DMS114 treated with DMSO at 0.1 percent for 48 hours (cell line): ENCODE measurements around the gene ANK3.

Experiments
- DNase-seq: peaks from one replicate; lab custom pipeline; 2025; ENCODE audit not compliant: unreplicated experiment; lab: John Stamatoyannopoulos, UW

Gene ANK3

DNA sequence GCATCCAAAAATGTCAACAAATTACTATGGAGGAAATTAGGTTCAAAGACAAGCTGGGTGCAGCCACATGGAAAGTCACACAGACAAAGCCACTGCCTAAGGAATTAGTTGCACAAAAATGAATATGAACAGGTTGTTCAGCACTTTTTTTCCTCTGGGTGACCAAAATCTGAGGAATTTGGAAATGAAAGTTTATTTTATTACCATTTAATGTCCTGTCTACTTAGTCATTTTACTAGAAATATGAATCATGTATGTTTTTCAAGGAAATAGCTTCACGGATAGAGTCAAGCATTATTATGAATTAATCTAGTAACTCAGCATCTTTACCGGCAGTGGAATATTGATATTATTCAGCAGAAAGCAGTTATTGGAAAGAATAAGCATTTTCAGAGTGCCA, 106.3 kb downstream of the ANK3 start:
- no peak for DNase-seq

DNA sequence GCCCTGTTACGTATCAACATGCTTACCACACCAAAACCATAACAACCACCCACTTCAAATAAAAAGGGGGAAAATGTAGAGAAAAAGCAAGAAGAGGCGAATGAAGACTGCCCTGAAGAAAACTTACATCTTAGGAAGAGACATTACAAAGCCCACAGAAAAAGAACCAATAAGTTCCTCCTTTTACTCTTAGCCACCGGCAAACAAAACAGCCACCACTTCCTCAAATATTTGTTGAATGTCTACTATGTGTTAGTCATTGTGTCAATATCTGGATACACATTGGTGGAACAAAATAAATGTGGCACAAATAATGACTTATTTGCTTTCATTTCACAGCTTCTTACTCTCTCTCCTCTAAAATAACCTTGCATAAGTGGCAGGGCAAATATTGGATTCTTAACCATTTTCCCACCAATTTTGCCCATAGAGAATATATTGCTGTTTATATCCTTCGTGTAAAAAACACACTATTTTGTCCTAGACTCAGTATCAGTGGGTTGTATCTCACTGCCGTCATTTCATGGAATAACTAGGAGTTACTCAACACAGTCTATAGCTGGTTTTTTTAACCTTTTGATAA, 106.8 kb downstream of the ANK3 start:
- no peak for DNase-seq

DNA sequence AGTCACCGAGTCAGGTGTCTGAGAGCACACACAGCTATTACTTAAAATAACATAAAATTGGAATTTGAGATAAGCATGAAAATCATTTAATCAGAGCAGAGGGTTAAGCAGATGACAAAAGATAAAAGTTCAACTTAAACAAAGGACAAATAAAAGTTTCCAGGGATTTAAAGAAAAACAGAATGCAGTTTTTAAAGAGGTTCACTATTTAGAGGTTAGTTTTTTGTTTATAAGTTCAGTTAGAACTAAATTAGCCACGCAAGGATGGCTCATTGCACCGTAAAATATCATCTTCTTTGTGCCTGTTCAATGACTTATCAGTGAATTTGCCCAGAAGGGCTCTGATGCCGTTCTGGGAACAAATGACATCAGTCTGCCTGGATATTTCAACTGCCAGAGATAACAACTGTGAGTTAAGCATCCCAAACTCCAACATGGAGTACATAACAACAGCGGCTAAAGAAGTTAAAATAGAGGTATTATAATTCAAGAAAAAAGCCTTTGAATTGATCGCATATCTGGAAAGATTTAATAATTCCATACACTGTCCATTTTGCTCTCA, 107.8 kb downstream of the ANK3 start:
- no peak for DNase-seq

DNA sequence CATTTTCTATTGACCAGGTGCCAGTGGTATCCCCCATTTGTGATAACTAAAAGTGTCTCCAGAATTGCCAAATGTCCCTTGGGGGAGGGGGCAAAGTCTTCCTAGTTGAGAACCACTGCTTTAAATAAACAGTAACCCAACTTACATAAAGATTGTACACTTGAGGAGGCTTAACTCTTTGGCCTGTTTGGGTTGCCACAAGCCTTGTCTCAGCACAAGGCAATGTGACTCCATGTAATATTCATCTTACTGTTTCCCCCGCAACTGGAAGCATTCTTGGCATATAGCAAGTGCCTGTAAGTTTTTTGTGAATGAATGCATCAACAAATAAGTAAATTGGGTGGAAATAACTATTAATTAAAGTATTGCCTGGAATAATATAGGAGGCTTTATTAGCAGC, 108.3 kb downstream of the ANK3 start:
- DNase-seq: no peak

DNA sequence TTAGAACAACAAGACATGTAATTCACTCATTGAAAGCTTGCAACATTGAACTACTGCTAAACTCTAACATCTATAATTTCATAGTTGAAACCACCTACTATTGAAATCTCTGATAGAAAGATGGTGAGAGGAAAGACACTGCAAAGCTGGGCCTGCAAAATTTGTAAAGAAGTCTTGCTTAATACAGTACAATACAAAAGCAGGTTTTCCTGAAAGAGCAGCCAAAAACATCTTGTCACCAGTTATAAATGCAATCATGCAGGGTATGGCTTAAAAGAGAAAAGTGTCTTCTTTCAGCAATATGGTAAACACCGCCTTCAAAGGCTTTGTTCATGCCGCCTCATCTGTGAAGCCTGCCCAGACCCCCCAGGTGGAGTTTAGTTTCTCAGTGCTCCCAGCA, 109.2 kb downstream of the ANK3 start:
- no peak for DNase-seq

DNA sequence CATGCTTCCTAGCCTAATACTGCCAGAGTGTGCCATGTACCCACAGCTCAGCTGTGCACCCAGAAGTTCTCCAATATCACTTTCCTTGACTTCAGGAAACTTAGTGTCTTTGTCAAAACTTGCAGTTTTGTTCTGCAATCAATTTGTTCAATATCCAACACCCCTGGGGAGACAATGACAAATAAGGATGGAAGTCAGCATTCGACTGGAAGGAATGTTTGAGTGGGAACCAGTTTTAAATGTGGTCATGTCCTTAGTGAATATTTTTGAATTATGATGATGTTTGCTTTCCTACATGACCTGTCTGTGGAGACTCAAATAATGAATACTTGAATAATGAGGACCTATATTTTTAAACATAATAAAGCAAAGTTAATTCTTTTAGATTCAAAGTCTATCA, 112.0 kb downstream of the ANK3 start:
- DNase-seq: no peak

DNA sequence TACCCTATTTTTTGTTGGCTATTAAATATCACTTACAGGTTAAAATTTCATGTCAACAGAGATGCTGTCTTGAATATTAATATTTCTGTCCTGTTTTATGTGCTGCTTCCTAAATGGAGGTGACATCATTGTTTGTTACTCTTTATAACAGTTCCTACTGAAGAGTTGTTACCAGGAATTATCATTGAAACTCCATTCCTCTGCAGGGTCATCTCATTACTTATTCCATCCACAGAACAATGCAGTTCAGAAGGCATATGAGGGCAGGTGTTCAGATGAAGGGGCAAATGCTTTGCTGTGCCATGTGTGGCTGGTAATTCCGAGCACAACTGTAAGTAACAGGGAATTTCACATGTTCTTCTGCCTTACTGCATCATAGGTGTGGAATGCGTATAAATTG, 113.4 kb downstream of the ANK3 start:
- no peak for DNase-seq

DNA sequence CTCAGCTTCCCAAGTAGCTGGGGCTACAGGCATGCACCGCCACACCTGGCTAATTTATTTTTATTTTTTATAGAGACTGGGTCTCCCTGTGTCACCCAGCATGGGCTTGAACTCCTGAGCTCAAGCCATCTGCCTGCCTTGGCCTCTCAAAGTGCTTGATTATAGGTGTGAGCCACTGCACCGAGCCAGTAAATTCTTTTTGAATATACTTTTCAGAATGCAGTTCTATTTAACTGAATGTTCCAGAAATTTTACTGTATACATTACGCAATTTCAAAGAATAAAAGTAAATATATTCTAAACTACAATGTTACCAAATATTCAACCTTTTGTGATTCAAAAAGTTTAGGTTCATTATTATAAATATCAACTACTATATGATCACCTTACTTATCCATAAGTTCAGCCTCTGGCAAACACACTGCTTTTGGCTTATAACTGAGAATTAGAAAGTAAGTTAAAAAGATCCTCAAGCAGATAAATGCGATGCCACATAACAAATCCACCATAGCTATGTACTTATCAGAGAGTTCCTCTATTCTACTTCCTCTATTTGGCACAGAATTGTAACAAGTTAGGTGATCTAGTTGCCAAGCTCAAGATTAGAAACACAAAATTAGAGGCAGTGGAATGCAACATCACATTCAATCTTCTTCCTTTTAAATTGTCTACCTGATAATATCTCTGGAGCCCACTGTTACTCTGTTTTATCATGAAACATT, 118.2 kb downstream of the ANK3 start:
- no peak for DNase-seq

DNA sequence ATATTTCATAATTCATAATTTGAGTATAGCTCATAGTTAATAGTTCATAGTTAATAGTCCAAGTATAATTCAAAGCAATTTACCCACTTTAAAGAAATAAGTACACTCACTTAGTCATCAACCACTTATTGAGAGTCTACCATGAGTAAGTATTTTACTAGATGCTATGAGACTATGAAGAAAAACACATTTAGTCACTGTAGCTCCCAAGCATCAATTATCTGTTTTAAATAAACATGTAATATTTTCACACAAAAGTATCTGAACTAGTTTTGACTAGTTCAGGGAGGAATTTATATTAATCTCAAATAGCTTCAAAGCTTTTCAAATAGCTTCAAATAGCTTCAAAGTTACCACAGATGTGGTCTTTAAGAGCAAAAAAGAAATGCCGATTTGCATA, 119.2 kb downstream of the ANK3 start:
- DNase-seq: no peak

DNA sequence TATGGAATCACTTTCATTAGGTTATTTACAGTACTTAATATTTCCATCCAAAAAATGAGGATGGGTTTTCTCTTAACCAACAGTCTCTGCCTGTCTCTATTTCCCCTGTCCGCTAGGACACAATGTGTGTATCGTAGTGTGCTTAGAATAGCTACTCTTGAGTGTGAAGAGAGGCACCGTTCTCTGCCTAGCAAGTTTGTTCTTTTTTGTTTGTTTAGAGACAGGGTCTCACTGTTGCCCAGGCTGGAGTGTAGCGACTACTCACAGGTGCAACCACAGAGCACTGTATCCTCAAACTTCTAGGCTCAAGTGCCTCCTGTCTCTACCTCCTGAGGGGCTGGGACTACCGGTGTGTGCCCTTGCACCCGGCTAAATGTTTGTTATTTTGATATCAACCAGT, 121.9 kb downstream of the ANK3 start:
- DNase-seq: no peak

DNA sequence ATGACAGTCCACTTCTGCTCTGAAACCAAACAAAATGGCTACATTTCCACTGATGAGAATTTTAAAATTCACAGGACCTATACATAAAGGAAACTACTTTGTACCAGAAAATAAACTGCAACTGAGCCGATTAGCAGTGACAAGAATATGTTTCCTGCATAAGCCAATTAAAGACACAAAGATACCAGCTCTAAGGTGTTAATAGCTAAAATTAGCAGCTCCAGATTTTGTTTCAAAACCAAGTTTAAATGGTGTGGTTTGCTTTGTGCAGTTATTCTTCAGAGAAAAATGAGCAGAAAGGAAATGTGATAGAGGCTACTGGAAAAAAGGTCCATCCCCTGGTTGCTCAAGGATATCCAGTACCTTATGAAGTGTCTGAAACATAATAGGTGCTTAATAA, 123.2 kb downstream of the ANK3 start:
- no peak for DNase-seq

DNA sequence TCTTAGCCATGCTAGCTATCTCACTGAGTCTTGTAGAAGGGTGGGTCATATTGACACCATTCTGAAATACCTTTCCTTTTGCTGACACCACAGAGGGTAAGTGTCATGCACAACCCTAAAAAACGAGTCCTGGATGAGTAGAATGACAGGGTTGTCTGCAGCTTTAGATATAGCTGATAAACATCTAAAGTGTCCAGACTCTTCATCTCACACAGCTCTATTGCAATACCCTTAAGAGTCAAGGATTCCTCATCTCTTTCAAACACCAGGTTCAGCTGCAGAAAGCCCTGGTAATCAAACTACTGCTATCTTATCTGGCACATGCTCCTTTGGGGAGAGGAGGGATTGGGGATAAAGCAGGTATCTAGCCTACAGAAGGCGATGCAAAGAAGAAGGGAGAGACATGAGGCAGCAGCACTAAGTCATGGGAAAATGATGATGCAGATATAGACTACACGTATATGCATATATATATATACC, 127.0 kb downstream of the ANK3 start:
- no peak for DNase-seq

DNA sequence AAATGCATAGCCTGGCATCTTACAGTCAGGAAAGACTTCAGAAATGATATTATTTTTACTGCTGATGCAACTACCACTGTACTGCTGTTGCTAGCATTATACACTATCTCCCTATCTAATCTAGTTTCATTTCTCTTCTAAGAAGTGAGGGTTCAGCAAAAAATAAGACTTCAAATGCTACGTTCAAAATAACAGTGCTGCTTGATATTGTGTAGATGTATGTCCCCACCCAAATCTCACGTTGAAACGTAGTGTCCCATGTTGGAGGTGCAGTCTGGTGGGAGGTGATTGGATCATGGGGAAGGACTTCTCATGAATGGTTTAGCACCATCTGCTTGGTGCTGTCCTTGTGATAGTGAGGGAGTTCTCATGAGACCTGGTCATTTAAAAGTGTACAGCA, 129.4 kb downstream of the ANK3 start:
- DNase-seq: no peak

DNA sequence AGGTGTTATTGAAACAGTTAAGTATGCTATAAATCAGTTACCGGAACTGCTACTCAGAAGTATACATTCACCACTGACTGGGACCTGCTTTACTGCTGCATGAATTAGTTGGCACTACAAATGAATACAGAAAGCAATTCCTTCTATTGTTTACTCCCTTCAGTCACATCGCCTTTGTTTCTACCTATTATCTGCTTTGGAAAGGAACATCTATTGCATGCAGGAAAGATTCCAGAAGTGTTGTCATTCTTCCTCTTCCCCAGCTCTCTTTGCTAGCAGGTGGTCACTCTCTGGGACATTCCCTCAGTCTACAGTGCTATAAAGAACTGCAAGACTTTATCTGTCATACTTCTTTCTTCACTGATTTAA, 131.3 kb downstream of the ANK3 start:
- DNase-seq: no peak

DNA sequence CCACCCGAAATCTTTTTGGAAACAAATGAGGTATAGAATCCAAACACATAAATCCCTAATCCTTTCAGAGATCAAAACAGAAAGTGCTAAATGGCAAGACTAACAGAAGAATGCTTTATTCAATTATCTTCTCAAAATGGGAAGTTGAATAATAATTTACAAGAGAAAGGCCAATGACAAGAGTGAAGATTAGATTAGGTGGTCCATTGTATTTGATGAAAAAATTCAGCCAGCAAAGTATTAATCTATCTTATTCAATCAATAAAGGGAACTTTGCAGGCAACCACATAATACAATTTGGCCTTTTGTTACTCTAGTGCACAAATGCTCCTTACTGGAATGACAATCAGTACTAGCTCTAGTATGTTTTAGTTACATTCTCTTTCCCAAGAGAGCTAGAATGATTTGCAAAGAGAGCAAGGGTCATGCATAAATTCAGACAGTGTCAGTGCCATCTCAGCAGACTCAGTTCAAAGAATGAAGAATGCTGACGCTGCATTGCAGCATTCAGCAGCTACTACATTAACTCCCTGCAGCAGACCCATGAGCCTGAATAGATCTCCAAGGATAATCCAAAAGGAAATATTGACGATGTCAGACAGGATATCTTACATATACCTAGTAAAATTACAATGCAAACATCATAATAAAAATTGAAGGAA, 131.8 kb downstream of the ANK3 start:
- no peak for DNase-seq

DNA sequence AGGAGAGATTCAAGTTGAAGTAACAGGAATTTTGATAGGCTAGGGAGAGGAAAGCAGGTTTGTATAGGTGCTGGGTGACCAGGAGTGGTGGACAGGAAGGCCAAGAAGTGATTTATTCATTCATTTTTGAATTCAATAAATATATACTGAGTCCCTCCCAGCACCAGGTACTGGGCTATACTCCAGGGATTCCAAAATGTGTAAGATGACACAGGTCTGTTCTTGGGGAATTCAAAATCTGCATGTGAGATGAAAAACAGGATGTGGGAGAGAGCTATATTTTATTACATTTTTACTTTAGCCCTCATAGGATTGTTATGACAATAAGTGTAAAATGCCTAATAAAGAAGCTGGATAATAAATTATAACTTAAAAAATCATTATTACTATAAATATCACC, 134.9 kb downstream of the ANK3 start:
- no peak for DNase-seq

DNA sequence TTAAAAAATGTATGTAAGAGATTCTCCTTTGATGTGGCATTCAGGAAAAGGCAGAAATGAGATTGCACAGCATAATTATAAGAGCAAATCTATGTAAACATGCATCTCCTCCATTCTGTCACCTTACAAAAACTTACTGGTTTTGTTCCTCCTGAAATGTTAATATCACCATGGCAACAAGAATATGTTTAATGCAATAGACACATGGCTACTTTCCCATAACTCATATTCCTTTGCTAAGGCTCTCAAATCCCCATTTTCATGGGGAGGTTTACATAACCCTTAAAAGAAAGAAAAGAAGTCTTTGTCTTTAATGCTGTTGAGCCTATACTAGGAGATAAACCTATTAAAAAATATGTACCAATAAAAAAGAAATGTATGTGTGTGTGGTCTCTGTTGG, 136.2 kb downstream of the ANK3 start:
- no peak for DNase-seq

DNA sequence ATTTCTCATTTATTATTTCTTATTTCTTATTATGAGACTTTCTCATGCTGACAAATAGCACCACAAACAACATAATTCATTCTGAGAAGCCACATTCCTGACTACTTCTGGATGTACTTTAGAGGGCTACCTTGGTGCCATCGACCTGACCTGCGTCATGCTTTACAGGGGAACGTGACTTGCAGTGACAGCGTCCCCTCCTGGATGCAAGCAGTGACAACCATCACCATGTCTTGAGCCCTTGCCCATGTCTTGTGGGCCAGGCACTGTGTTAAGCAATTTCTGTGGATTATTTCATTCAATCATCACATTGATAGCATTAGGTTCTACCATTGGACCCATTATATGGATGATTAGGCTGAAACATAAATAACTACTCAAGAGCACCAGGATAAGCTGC, 137.0 kb downstream of the ANK3 start:
- DNase-seq: no peak

DNA sequence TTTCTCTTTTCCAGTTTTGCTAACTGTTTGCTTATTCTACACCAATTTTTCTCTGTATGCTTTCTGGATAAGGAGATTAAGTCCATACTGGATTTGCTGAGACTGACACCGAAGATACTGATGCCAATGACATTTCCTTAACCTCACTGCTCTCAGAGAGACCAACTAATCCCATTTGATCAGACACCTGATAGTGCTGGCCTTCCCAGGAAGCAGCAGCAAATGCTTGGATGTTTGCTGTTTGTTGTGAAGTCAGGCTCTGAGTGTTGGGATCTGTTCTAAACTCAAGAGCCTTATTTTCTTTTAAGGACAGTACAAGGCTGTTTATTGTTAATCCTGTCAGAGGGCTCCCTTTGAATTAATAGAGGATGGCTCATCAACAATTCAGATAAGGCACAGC, 143.3 kb downstream of the ANK3 start:
- no peak for DNase-seq

DNA sequence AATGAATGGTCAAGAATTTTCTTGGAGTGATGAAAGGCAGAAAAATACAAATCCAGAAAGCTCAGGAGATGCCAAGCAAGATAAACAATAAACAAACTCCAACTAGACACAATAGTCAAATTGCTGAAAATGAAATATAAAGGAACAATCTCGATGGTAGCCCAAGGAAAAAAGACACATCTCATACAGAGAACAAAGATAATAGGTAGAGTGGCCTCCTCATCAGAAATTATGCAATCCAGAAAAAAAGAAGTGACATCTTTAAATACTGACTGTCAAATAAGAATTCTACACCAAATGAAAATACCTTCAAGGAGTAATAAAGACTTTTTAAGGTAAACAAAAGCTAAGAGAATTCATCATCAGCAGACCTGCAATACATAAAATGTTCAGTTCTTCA, 150.4 kb downstream of the ANK3 start:
- DNase-seq: no peak

DNA sequence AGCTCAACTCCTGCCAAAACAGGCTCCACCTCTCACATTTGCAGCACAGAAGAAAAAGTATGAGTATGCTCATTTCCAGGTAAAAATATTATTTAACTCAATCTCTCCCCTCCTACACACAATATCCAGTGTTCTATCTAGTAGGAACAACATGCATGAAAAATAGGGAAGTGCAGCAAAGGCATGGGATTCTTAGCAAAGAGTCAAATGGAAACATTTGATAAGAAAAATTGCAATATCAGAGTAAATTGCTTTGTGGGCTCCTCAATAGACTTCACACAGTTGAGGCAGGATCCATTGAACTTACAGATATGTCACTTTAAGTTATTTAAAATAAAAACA, 150.9 kb downstream of the ANK3 start:
- DNase-seq: no peak

DNA sequence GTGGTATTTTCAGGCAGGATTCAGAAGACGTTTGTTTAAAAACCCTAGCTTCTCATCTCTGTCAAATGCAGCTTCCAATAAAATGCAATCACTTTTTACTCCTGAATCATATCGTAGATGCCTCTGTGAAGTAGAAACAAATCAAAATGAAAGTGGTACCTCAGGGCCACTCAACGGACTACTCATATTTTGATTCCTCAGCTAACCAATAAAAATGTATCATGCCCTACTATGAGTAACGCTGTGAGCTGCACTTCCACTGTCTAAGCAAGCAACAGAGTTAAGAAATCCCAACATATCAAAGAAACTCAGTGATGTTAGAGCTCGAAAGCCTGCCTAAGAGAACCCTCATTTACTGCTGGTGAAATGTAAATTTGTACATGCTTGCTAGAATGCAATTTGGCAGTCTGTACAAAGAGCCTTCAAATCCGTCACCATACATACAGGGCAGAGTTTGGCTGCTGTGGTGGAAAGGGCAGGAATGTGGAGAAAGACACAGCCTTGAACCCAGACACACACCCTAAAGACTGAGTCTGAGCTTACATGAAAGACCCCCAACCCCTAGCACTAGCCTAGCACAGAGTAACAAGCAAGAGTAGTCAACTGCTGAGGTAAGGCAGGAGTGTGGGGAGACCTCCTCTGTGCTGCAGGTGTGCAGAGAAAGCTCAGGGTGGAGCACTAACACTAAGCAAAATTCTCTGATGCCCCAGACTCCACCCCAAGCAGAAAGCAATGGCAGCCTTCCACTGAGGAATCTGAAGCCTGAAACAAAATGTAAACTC, 151.5 kb downstream of the ANK3 start:
- DNase-seq: no peak
